Neural progenitor cell (in vitro differentiated cells): ENCODE data around the gene TMPRSS6. TPM values are rescaled to one million over a fixed set of nuclear protein-coding genes. Genes with fewer than 3 reads are reported as not detected.

Source experiments
- DNase-seq: peaks from one replicate; pipeline ENCODE4 v3.0.0-alpha.2; 2016; ENCODE audit warnings: low spot score
- H2AFZ ChIP-seq: fragments of 200-600 bp; sonication (generic); replicated peaks from 2 replicates; pipeline ENCODE4 v1.6.1; 2016; ENCODE audit warnings: antibody characterized with exemption
- H3F3A ChIP-seq: fragments of 200-600 bp; sonication (generic); 2 replicates; pipeline ENCODE4 v1.6.1; 2016; ENCODE audit warnings: antibody characterized with exemption, low read depth
- H3K27ac ChIP-seq: fragments of 200-600 bp; sonication (generic); 2 replicates; pipeline ENCODE4 v1.5.1; 2016; ENCODE audit warnings: mild to moderate bottlenecking
- H3K27me3 ChIP-seq: fragments of 200-600 bp; sonication (generic); 2 replicates; pipeline ENCODE4 v1.6.1; 2016; ENCODE audit warnings: mild to moderate bottlenecking, moderate library complexity
- H3K36me3 ChIP-seq: fragments of 200-600 bp; sonication (generic); 2 replicates; pipeline ENCODE4 v1.5.1; 2016
- H3K4me1 ChIP-seq: fragments of 200-600 bp; sonication (generic); 2 replicates; pipeline ENCODE4 v1.6.1; 2016; ENCODE audit warnings: mixed run types
- H3K4me2 ChIP-seq: fragments of 200-600 bp; sonication (generic); 2 replicates; pipeline ENCODE4 v1.6.1; 2016
- H3K4me3 ChIP-seq: fragments of 200-600 bp; sonication (generic); 2 replicates; pipeline ENCODE4 v1.5.1; 2016
- H3K79me2 ChIP-seq: fragments of 200-600 bp; sonication (generic); 2 replicates; pipeline ENCODE4 v1.6.1; 2016; ENCODE audit warnings: low read depth
- H3K9ac ChIP-seq: fragments of 200-600 bp; sonication (generic); 2 replicates; pipeline ENCODE4 v1.6.1; 2016
- H3K9me3 ChIP-seq: fragments of 200-600 bp; sonication (generic); 2 replicates; pipeline ENCODE4 v1.5.1; 2016; ENCODE audit warnings: low read depth
- H4K20me1 ChIP-seq: fragments of 200-600 bp; sonication (generic); 2 replicates; pipeline ENCODE4 v1.6.1; 2016; ENCODE audit warnings: low read depth
- H3K27ac Mint-ChIP-seq: 3 replicates; pipeline ENCODE4 v1.8.0; 2021; ENCODE audit warnings: mixed read lengths
- H3K27me3 Mint-ChIP-seq: 2 replicates; pipeline ENCODE4 v1.8.0; 2022; ENCODE audit warnings: low read depth, mild to moderate bottlenecking, inconsistent platforms, moderate library complexity, mixed read lengths; ENCODE audit not compliant: insufficient read depth
- H3K36me3 Mint-ChIP-seq: 3 replicates; pipeline ENCODE4 v1.8.0; 2021; ENCODE audit warnings: mixed read lengths
- H3K4me1 Mint-ChIP-seq: 3 replicates; pipeline ENCODE4 v1.8.0; 2021; ENCODE audit warnings: mixed read lengths
- H3K4me3 Mint-ChIP-seq: 3 replicates; pipeline ENCODE4 v1.8.0; 2021; ENCODE audit warnings: mild to moderate bottlenecking, moderate library complexity, mixed read lengths
- H3K9me3 Mint-ChIP-seq: 3 replicates; pipeline ENCODE4 v1.8.0; 2020; ENCODE audit warnings: mixed read lengths
- CTCF ChIP-seq: fragments of 200-600 bp; sonication (generic); IDR thresholded peaks from 2 replicates; pipeline ENCODE4 v1.5.1; 2017; ENCODE audit warnings: antibody characterized with exemption, mild to moderate bottlenecking
- EZH2 ChIP-seq: fragments of 200-600 bp; sonication (generic); IDR thresholded peaks from 2 replicates; pipeline ENCODE4 v1.6.1; 2017; ENCODE audit warnings: antibody characterized with exemption, mild to moderate bottlenecking, moderate library complexity
- EZH2phosphoT487 ChIP-seq: fragments of 200-600 bp; sonication (generic); IDR thresholded peaks from 2 replicates; pipeline ENCODE4 v1.6.1; 2017; ENCODE audit warnings: antibody characterized with exemption
- total RNA-seq: library from RNA; depleted of rRNA; stranded (reverse); fragments of >200 nt; gene quantifications from 2 replicates; pipeline ENCODE4 v1.2.3, GENCODE V29; 2015; ENCODE audit warnings: low replicate concordance

TMPRSS6 gene
- total RNA-seq, 1 donor from 2014 or later: not detected

DNA sequence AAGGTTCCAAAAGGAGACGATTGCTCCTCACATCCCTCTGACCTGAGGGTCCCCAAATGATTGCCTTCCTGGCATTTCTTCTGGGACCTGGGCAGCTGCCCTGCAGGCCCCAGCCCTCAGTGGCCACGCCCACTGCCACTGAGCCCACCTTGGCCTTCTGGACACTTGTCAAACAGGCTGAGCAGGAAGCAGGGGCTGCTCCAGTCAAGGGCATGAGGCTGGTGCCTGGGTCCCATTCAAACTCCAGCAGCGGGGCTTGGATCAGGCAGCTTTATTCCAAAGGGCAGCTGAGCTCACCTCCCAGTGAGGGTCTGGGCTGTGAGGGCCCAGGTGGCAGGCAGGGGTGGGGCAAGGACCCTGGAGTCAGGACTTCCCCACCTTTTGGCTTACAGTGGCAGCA, 44.3 kb downstream of the TMPRSS6 start:
- no peak for DNase-seq
- Mint-ChIP-seq H3K4me1 (no peaks in the 10 kb centered on the region), H3K36me3 (peaks cover 2% of the 10 kb centered on the region), H3K27me3 (peaks cover 19% of the 10 kb centered on the region), H3K27ac (no peak overlapping the region), H3K9me3 (no peaks in the 10 kb centered on the region), H3K4me3 (no peak overlapping the region)
- Histone ChIP-seq H3K79me2 (no peaks in the 10 kb centered on the region), H2AFZ (no peak overlapping the region), H3K36me3 (no peaks in the 10 kb centered on the region), H3K4me2 (no peak overlapping the region), H4K20me1 (peaks cover 3% of the 10 kb centered on the region), H3F3A (no peaks in the 10 kb centered on the region), H3K4me3 (no peak overlapping the region), H3K9ac (no peak overlapping the region), H3K27me3 (peaks cover 37% of the 10 kb centered on the region), H3K27ac (no peak overlapping the region), H3K9me3 (no peaks in the 10 kb centered on the region), H3K4me1 (no peaks in the 10 kb centered on the region)
- TF ChIP-seq CTCF (no peak), EZH2phosphoT487 (no peak), EZH2 (no peak)

- H3K36me3 ChIP-seq: no peaks in the 10 kb centered on the region
- Mint-ChIP-seq H3K27me3 (peaks cover 12% of the 10 kb centered on the region), H3K36me3 (peaks cover 2% of the 10 kb centered on the region), H3K4me3 (peak overlapping the region; percentile 44), H3K27ac (no peak overlapping the region), H3K9me3 (no peaks in the 10 kb centered on the region), H3K4me1 (no peaks in the 10 kb centered on the region)
- peaks cover 31% of the 10 kb centered on the region for H3K27me3 ChIP-seq
- no peak for DNase-seq
- H3K4me3 ChIP-seq: no peak overlapping the region
- H3K27ac ChIP-seq: no peak overlapping the region
- no peaks in the 10 kb centered on the region for H3K79me2 ChIP-seq
- peaks cover 3% of the 10 kb centered on the region for H4K20me1 ChIP-seq
- no peaks in the 10 kb centered on the region for H3F3A ChIP-seq
- no peak overlapping the region for H3K4me2 ChIP-seq
- TF ChIP-seq EZH2phosphoT487: no peak
- TF ChIP-seq CTCF: no peak
- TF ChIP-seq EZH2: no peak
- no peaks in the 10 kb centered on the region for H3K9me3 ChIP-seq
- no peak overlapping the region for H2AFZ ChIP-seq
- H3K4me1 ChIP-seq: no peaks in the 10 kb centered on the region
- no peak overlapping the region for H3K9ac ChIP-seq
Observed at GRCh38 chr22:37064553-37064952, 45.0 kb downstream of the TMPRSS6 start.

- no peaks in the 10 kb centered on the region for H3F3A ChIP-seq
- peaks cover 3% of the 10 kb centered on the region for H4K20me1 ChIP-seq
- no peak overlapping the region for H3K4me3 ChIP-seq
- no peak overlapping the region for H3K9ac ChIP-seq
- no peak overlapping the region for H3K4me2 ChIP-seq
- Mint-ChIP-seq H3K4me3 (no peak overlapping the region), H3K4me1 (no peaks in the 10 kb centered on the region), H3K27ac (no peak overlapping the region), H3K36me3 (peaks cover 2% of the 10 kb centered on the region), H3K27me3 (peaks cover 8% of the 10 kb centered on the region), H3K9me3 (no peaks in the 10 kb centered on the region)
- no peak for TF ChIP-seq EZH2
- no peak for TF ChIP-seq CTCF
- no peak for TF ChIP-seq EZH2phosphoT487
- no peak overlapping the region for H2AFZ ChIP-seq
- H3K27ac ChIP-seq: no peak overlapping the region
- H3K9me3 ChIP-seq: no peaks in the 10 kb centered on the region
- H3K36me3 ChIP-seq: no peaks in the 10 kb centered on the region
- DNase-seq: no peak
- peaks cover 23% of the 10 kb centered on the region for H3K27me3 ChIP-seq
- H3K4me1 ChIP-seq: no peaks in the 10 kb centered on the region
- H3K79me2 ChIP-seq: no peaks in the 10 kb centered on the region
Observed at GRCh38 chr22:37063431-37064420, 45.8 kb downstream of the TMPRSS6 start.
